ENCODE data around the gene WNT16.
"Not testable (repeated sequence)": the region's sequence is repeated elsewhere in the genome, so short reads cannot be mapped to it uniquely, and the experiment has no call there.

Gene WNT16

GRCh38 chr7:121306565-121306964 is 22.2 kb upstream of the WNT16 start:
- no peak for DNase-seq (ENCODE audit: low spot score)

GRCh38 chr7:121307021-121307574 is 21.7 kb upstream of the WNT16 start:
- no peak for DNase-seq (ENCODE audit: low spot score)

GRCh38 chr7:121313220-121313792 is 15.5 kb upstream of the WNT16 start:
- DNase-seq (ENCODE audit: low spot score) = no peak

- no peak for DNase-seq (ENCODE audit: low spot score)
Measured at GRCh38 chr7:121313793-121314676, 14.8 kb upstream of the WNT16 start.

- DNase-seq (ENCODE audit: low spot score) = not testable (repeated sequence)
Measured at GRCh38 chr7:121315170-121315569, 13.6 kb upstream of the WNT16 start.

GRCh38 chr7:121322460-121322859 is 6.3 kb upstream of the WNT16 start:
- DNase-seq (ENCODE audit: low spot score) = no peak

GRCh38 chr7:121323515-121324302 is 5.1 kb upstream of the WNT16 start:
- DNase-seq (ENCODE audit: low spot score) = no peak

GRCh38 chr7:121327671-121328070 is 1.1 kb upstream of the WNT16 start:
- no peak for DNase-seq (ENCODE audit: low spot score)

GRCh38 chr7:121329191-121330052 is 622 bp downstream of the WNT16 start:
- DNase-seq (ENCODE audit: low spot score) = peak; percentile 74

- DNase-seq (ENCODE audit: low spot score) = peak; percentile 69
Measured at GRCh38 chr7:121330053-121330833, 1.4 kb downstream of the WNT16 start.

- DNase-seq (ENCODE audit: low spot score) = no peak
Measured at GRCh38 chr7:121331048-121331447, 2.2 kb downstream of the WNT16 start.

- no peak for DNase-seq (ENCODE audit: low spot score)
Measured at GRCh38 chr7:121331574-121331973, 2.8 kb downstream of the WNT16 start.

- DNase-seq (ENCODE audit: low spot score) = no peak
Measured at GRCh38 chr7:121334376-121334775, 5.6 kb downstream of the WNT16 start.

GRCh38 chr7:121334875-121335648 is 6.3 kb downstream of the WNT16 start:
- no peak for DNase-seq (ENCODE audit: low spot score)

GRCh38 chr7:121336579-121336978 is 7.8 kb downstream of the WNT16 start:
- no peak for DNase-seq (ENCODE audit: low spot score)

GRCh38 chr7:121337398-121337797 is 8.6 kb downstream of the WNT16 start:
- no peak for DNase-seq (ENCODE audit: low spot score)

- no peak for DNase-seq (ENCODE audit: low spot score)
Measured at GRCh38 chr7:121339082-121339481, 10.3 kb downstream of the WNT16 start.

GRCh38 chr7:121341933-121342332 is 13.1 kb downstream of the WNT16 start:
- DNase-seq (ENCODE audit: low spot score) = no peak

- no peak for DNase-seq (ENCODE audit: low spot score)
Measured at GRCh38 chr7:121342631-121343030, 13.8 kb downstream of the WNT16 start.

- DNase-seq (ENCODE audit: low spot score) = no peak
Measured at GRCh38 chr7:121343302-121343701, 14.5 kb downstream of the WNT16 start.

Data from ecto neural progenitor cell (in vitro differentiated cells).